Measurements from ENCODE around the gene ABCC11. TPM values are rescaled to one million over a fixed set of nuclear protein-coding genes. Genes with fewer than 3 reads are reported as not detected.

The ABCC11 gene
- total RNA-seq, 2 experiments from 2014 or later, result 0.09 TPM; not detected in 1

DNA sequence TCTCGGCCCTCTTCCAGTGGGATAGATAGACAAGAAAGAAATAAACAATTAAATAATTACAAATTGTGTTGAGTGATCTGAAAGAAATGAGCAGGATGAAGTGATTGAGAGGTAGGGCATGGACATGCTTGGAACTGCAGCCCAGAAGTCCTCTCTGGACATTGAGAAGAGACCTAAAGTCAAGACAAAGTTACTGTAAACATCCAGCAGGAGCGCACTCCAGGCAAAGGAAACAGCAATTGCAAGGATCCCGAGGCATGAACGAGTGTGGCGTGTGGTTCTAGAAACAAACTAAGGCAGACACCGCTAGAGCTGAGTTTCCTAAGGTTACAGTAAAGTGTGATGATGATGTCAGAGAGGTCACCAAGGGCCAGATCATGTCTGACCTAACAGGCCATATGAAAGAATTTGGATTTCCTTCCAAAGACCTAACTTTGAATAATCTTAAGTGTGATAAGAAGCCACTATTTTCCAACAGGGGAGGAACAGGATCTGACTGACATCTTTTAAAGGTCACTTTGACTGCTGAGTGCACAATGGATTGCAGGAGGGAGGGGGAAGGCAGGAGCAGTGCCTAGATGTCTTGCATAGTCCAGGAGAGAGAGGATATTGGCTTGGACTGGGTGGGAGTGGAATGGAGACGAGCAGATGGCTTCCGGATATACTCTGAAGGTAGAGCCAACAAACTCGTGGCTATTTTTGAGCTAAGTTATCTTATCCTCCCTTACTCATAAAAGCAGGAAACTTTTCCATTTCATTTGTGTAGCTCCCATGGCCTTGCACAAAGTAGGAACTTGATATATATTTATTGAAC, 110.6 kb downstream of the ABCC11 start:
- no peaks in the 10 kb centered on the region for H3K36me3 Mint-ChIP-seq
- H3K9me3 Mint-ChIP-seq, result no peaks in the 10 kb centered on the region
- DNase-seq, result no peak

GRCh38 chr16:48133455-48134211, 113.7 kb downstream of the ABCC11 start:
- no peak for DNase-seq
- H3K27me3 Mint-ChIP-seq, result peaks cover 9% of the 10 kb centered on the region
- H3K27ac Mint-ChIP-seq, result no peak overlapping the region
- no peaks in the 10 kb centered on the region for H3K36me3 Mint-ChIP-seq
- H3K4me1 Mint-ChIP-seq, result no peaks in the 10 kb centered on the region
- H3K4me3 Mint-ChIP-seq, result no peak overlapping the region
- H3K9me3 Mint-ChIP-seq, result no peaks in the 10 kb centered on the region
- POLR2A ChIA-PET, result interaction anchor here (0.6 kb wide), 1 partner anchor 1296 kb away, joined by 3 read pairs; no protein-coding TSS in a partner anchor
- no peak for ATAC-seq (ENCODE audit: low read depth)

More for the DNA sequence above, 110.6 kb downstream of the ABCC11 start:
- H3K27me3 Mint-ChIP-seq, result peaks cover 9% of the 10 kb centered on the region
- no peak overlapping the region for H3K27ac Mint-ChIP-seq
- POLR2A ChIA-PET, result no interaction called here
- no peaks in the 10 kb centered on the region for H3K4me1 Mint-ChIP-seq
- no peak for ATAC-seq (ENCODE audit: low read depth)
- no peak overlapping the region for H3K4me3 Mint-ChIP-seq

DNA sequence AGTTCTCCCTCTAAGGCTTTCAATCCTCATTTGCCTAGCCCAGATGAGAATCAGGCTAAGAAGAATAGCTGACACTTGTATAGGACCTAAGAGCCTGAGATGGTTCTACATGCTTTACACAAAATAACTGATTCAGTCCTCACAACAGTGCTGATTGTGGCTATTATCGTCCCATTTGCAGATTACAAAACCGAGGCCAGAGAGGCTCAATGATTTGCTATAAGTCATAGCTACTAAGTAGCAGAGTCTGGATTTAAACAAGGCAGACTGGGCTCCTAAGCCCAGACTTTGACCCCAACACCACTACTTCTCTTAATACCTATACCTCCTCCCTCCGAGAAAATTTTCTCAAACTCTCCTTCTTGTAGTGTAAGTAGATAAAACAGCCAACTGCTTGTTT, 114.6 kb downstream of the ABCC11 start:
- ATAC-seq (ENCODE audit: low read depth) (no peak), DNase-seq (no peak)
- Mint-ChIP-seq H3K36me3 (no peaks in the 10 kb centered on the region), H3K4me1 (no peaks in the 10 kb centered on the region), H3K27ac (no peak overlapping the region), H3K9me3 (no peaks in the 10 kb centered on the region), H3K4me3 (no peak overlapping the region), H3K27me3 (peaks cover 9% of the 10 kb centered on the region)
- POLR2A ChIA-PET, result no interaction called here

DNA sequence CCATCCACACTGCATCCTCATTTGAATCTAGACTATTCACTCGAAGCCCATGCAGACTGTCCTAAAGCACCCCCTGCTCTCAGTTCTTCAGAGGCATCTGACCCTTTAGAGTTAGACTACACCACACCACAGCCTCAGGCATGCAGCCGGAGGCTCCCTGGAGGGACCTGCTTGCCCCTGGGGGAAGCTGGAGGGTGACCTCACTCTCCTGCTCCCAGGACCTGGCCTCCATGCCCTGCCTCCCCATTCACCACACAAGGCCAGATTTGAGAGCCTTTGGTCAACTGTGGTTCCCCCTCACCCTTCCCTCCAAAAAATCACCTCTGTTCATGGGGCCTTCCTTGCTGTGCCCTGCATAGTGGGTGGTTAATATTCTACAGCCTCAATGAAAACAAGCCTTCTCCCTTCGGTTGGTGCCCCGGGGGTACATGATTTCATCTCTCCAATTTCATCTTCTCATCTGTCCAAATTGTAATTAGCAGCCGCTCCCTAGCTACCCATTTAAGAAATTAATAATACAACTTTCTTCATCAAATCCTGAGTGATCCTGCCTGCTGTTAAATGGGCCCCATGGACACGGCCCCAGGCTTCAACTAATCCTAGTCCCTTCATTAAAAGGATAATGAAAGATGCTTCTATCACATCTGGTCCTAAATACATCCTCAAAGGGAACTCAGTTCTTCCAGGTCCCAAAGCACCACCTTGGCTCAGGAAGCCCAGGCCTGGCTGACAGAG, 116.0 kb downstream of the ABCC11 start:
- no peak for ATAC-seq (ENCODE audit: low read depth)
- H3K27me3 Mint-ChIP-seq, result peaks cover 8% of the 10 kb centered on the region
- no peak overlapping the region for H3K27ac Mint-ChIP-seq
- no peaks in the 10 kb centered on the region for H3K9me3 Mint-ChIP-seq
- H3K4me1 Mint-ChIP-seq, result no peaks in the 10 kb centered on the region
- no peak overlapping the region for H3K4me3 Mint-ChIP-seq
- POLR2A ChIA-PET, result no interaction called here
- DNase-seq, result no peak
- H3K36me3 Mint-ChIP-seq, result no peaks in the 10 kb centered on the region

DNA sequence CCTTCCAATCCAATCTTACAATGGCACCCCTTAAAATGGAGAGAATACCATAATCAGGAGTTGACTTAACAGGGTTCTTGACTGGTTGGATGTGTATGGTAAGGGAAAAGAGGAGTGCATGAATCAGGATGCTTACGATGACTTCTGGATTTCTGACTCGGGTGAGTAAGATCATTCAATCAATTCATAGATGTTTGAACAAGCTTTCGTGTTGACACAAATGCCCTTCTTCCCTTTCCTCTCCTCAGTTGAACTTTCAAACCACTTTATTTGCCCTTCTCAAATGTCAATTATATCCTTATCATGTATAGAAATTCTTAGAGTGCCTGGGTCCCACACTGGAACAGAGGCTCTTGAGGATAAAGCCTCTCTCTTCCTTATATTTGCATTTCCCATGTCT, 117.4 kb downstream of the ABCC11 start:
- DNase-seq (no peak), ATAC-seq (ENCODE audit: low read depth) (no peak)
- Mint-ChIP-seq H3K36me3 (no peaks in the 10 kb centered on the region), H3K4me1 (no peaks in the 10 kb centered on the region), H3K27ac (no peak overlapping the region), H3K9me3 (no peaks in the 10 kb centered on the region), H3K27me3 (peaks cover 5% of the 10 kb centered on the region), H3K4me3 (no peak overlapping the region)
- POLR2A ChIA-PET, result no interaction called here

DNA sequence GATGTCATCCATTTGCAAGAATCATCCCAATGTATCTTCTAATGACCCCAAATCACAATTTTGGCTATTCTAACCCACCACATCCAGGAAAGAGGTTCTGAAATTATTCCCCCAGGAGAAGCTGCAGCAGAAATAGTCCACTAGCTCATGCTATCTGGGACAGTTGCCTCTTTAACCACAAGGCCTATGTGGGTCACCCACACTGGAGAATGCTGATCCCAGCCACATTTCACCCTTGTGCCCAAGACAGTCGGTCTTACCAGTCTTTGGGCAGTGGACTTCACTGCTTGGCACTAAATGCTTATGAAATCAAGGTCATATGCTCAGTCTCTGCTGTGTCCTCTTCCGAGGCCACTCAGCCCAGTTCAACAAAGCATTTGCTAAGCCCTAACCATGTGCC, 118.6 kb downstream of the ABCC11 start:
- no peaks in the 10 kb centered on the region for H3K36me3 Mint-ChIP-seq
- H3K4me3 Mint-ChIP-seq, result no peak overlapping the region
- ATAC-seq (ENCODE audit: low read depth) (no peak), DNase-seq (no peak)
- peaks cover 4% of the 10 kb centered on the region for H3K27me3 Mint-ChIP-seq
- H3K4me1 Mint-ChIP-seq, result no peaks in the 10 kb centered on the region
- H3K9me3 Mint-ChIP-seq, result no peaks in the 10 kb centered on the region
- H3K27ac Mint-ChIP-seq, result no peak overlapping the region
- POLR2A ChIA-PET, result interaction anchor here (0.7 kb wide), 1 partner anchor 145 kb away, joined by 3 read pairs; no protein-coding TSS in a partner anchor

DNA sequence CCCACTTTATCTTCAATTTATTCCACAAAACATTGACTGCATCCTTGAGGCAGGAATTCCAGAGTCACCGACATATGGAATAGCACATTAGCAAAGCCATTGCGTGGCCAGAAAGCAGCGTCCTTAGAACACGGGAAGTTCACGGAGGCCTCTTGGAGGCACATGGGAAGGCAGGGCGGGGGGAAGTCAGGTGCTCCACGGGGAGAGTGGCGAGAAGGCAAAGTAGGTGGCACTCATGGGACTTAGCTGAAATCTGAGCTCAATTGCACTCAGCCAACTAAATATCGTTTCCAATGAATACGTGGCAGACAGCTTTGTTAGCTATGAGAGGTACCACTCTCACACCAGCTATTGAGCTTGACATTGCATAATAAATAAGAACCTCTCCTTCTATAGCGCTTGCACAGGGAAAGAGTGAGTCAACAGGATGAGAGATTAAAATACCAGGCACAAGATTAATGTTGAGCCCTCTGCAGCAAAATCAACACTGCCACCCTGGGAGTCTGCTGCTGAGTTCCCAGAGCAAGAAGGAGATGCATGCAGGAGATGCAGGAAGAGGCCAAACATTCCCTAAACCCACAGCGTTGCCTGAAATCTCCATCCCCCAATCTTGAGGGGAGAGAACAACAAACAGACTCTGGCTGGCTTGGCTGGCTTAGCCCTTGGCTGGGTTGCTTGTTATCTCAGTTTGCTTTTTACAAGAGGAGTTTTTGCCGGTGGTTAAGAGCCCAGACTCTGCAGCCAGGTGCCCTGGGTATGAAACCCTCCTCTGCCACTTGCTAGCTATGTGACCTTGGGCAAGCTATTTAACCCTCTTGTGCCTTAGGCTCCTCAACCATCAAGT, 120.3 kb downstream of the ABCC11 start:
- Mint-ChIP-seq H3K4me1 (no peaks in the 10 kb centered on the region), H3K27ac (no peak overlapping the region), H3K27me3 (no peaks in the 10 kb centered on the region), H3K4me3 (no peak overlapping the region), H3K36me3 (no peaks in the 10 kb centered on the region), H3K9me3 (no peaks in the 10 kb centered on the region)
- no peak for DNase-seq
- no peak for ATAC-seq (ENCODE audit: low read depth)
- POLR2A ChIA-PET, result no interaction called here

- H3K36me3 Mint-ChIP-seq, result no peaks in the 10 kb centered on the region
- no peak overlapping the region for H3K4me3 Mint-ChIP-seq
- ATAC-seq (ENCODE audit: low read depth) (no peak), DNase-seq (no peak)
- no peaks in the 10 kb centered on the region for H3K9me3 Mint-ChIP-seq
- POLR2A ChIA-PET, result no interaction called here
- H3K27ac Mint-ChIP-seq, result no peak overlapping the region
- H3K4me1 Mint-ChIP-seq, result no peaks in the 10 kb centered on the region
- H3K27me3 Mint-ChIP-seq, result no peaks in the 10 kb centered on the region
These were observed 121.5 kb downstream of the ABCC11 start for GRCh38 chr16:48125888-48126287.

GRCh38 chr16:48124266-48124665, 123.1 kb downstream of the ABCC11 start:
- ATAC-seq (ENCODE audit: low read depth) (no peak), DNase-seq (no peak)
- POLR2A ChIA-PET, result no interaction called here
- no peaks in the 10 kb centered on the region for H3K27me3 Mint-ChIP-seq
- H3K4me1 Mint-ChIP-seq, result no peaks in the 10 kb centered on the region
- no peaks in the 10 kb centered on the region for H3K9me3 Mint-ChIP-seq
- no peak overlapping the region for H3K4me3 Mint-ChIP-seq
- H3K27ac Mint-ChIP-seq, result no peak overlapping the region
- no peaks in the 10 kb centered on the region for H3K36me3 Mint-ChIP-seq

- Mint-ChIP-seq H3K36me3 (no peaks in the 10 kb centered on the region), H3K9me3 (no peaks in the 10 kb centered on the region), H3K4me3 (no peak overlapping the region), H3K27me3 (no peaks in the 10 kb centered on the region), H3K27ac (no peak overlapping the region), H3K4me1 (no peaks in the 10 kb centered on the region)
- ATAC-seq (ENCODE audit: low read depth) (no peak), DNase-seq (no peak)
- POLR2A ChIA-PET, result no interaction called here
These were observed 124.1 kb downstream of the ABCC11 start for GRCh38 chr16:48123104-48123788.

- H3K36me3 Mint-ChIP-seq, result no peaks in the 10 kb centered on the region
- DNase-seq (no peak), ATAC-seq (ENCODE audit: low read depth) (no peak)
- H3K27ac Mint-ChIP-seq, result no peak overlapping the region
- H3K4me3 Mint-ChIP-seq, result no peak overlapping the region
- H3K27me3 Mint-ChIP-seq, result no peaks in the 10 kb centered on the region
- POLR2A ChIA-PET, result no interaction called here
- H3K9me3 Mint-ChIP-seq, result no peaks in the 10 kb centered on the region
- no peaks in the 10 kb centered on the region for H3K4me1 Mint-ChIP-seq
These were observed 126.1 kb downstream of the ABCC11 start for GRCh38 chr16:48121276-48121675.

GRCh38 chr16:48118841-48119240, 128.5 kb downstream of the ABCC11 start:
- H3K9me3 Mint-ChIP-seq, result no peaks in the 10 kb centered on the region
- no peak overlapping the region for H3K4me3 Mint-ChIP-seq
- no peak for ATAC-seq (ENCODE audit: low read depth)
- H3K4me1 Mint-ChIP-seq, result no peaks in the 10 kb centered on the region
- H3K36me3 Mint-ChIP-seq, result no peaks in the 10 kb centered on the region
- POLR2A ChIA-PET, result no interaction called here
- DNase-seq, result no peak
- H3K27me3 Mint-ChIP-seq, result peaks cover under 1% of the 10 kb centered on the region
- H3K27ac Mint-ChIP-seq, result no peak overlapping the region

All from activated naive CD8-positive, alpha-beta T cell treated with anti-CD3 and anti-CD28 coated beads, Interleukin-2, amount 10 ng/mL, durations not matched to agents 7 days and 5 days (primary cell).